ENCODE results near the gene TWNK. TPM values are rescaled to one million over a fixed set of nuclear protein-coding genes. Genes with fewer than 3 reads are reported as not detected.

TWNK gene
- total RNA-seq, 1 experiment from 2014 or later = 38.7 TPM

- no peak overlapping the region for H3K4ac ChIP-seq (ENCODE audit: low read depth, low read length)
- no peaks in the 10 kb centered on the region for H3K27me3 ChIP-seq (ENCODE audit: insufficient read depth, low read length)
- H3K9ac ChIP-seq (ENCODE audit: extremely low read depth, insufficient read length, low read length) = no peak overlapping the region
- H3K4me1 ChIP-seq (ENCODE audit: insufficient read depth, low read length) = peaks cover 2% of the 10 kb centered on the region; the same call in 1 of the 2 replicates
- H3K27ac ChIP-seq (ENCODE audit: insufficient read length, low read depth, low read length) = no peak overlapping the region
- no peak overlapping the region for H2BK120ac ChIP-seq (ENCODE audit: low read depth, low read length, poor library complexity, severe bottlenecking)
- no peak overlapping the region for H3K56ac ChIP-seq (ENCODE audit: insufficient read length, low read depth, low read length)
- no peak overlapping the region for H4K5ac ChIP-seq (ENCODE audit: insufficient read length, low read depth, low read length)
- H2BK12ac ChIP-seq (ENCODE audit: insufficient read length, low read depth, low read length) = no peak overlapping the region
- no peak overlapping the region for H3K14ac ChIP-seq (ENCODE audit: insufficient read depth, low read length)
- H2BK15ac ChIP-seq (ENCODE audit: low read depth, low read length) = no peak overlapping the region
- no peaks in the 10 kb centered on the region for H3K79me1 ChIP-seq (ENCODE audit: insufficient read depth, low read depth, low read length, poor library complexity, severe bottlenecking)
- H2AK5ac ChIP-seq (ENCODE audit: insufficient read length, low read length) = no peak overlapping the region
- no peak overlapping the region for H3K4me2 ChIP-seq (ENCODE audit: insufficient read depth, insufficient read length, low read length)
- WGBS (ENCODE audit: extremely low coverage, insufficient read length, low lambda C conversion rate) = no CpG with 5 or more reads among the region's 5 CpGs
- Mint-ChIP-seq H3K27me3 (ENCODE audit: low read depth) (no peaks in the 10 kb centered on the region), H3K4me1 (peaks cover 17 to 23% of the 10 kb centered on the region in 2 experiments), H3K9me3 (no peaks in the 10 kb centered on the region; a peak in 2 of 5 replicates), H3K4me3 (peak overlapping the region in 1 of 2 experiments; percentile 92; a peak in 3 of 5 replicates), H3K27ac (no peak overlapping the region; a peak in 1 of 7 replicates), H3K36me3 (ENCODE audit: insufficient read depth in 1 of 3, low read depth in 3 of 3) (peaks cover 19 to 38% (median 35%) of the 10 kb centered on the region in 3 experiments; a peak in 6 of 7 replicates)
- TF ChIP-seq, protein P1, sequence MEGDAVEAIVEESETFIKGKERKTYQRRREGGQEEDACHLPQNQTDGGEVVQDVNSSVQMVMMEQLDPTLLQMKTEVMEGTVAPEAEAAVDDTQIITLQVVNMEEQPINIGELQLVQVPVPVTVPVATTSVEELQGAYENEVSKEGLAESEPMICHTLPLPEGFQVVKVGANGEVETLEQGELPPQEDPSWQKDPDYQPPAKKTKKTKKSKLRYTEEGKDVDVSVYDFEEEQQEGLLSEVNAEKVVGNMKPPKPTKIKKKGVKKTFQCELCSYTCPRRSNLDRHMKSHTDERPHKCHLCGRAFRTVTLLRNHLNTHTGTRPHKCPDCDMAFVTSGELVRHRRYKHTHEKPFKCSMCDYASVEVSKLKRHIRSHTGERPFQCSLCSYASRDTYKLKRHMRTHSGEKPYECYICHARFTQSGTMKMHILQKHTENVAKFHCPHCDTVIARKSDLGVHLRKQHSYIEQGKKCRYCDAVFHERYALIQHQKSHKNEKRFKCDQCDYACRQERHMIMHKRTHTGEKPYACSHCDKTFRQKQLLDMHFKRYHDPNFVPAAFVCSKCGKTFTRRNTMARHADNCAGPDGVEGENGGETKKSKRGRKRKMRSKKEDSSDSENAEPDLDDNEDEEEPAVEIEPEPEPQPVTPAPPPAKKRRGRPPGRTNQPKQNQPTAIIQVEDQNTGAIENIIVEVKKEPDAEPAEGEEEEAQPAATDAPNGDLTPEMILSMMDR (conservative IDR thresholded peaks at IDR 0.05) = no peak
- no peak overlapping the region for H4K91ac ChIP-seq (ENCODE audit: insufficient read length, low read depth, low read length)
- no peak overlapping the region for H3K18ac ChIP-seq (ENCODE audit: insufficient read length, low read depth, low read length)
- no peak overlapping the region for H2BK5ac ChIP-seq (ENCODE audit: insufficient read length, low read length)
- H2AFZ ChIP-seq (ENCODE audit: low read length) = no peak overlapping the region
- no peaks in the 10 kb centered on the region for H4K20me1 ChIP-seq (ENCODE audit: control insufficient read depth, insufficient read depth, insufficient read length)
- DNase-seq = no peak
- no peak overlapping the region for H3K23ac ChIP-seq (ENCODE audit: insufficient read length, low read depth, low read length)
- H3K79me2 ChIP-seq (ENCODE audit: insufficient read depth, low read length) = no peaks in the 10 kb centered on the region; the same call in 1 of the 2 replicates
- peaks cover 33% of the 10 kb centered on the region for H3K23me2 ChIP-seq (ENCODE audit: insufficient read length, low read depth, low read length, poor library complexity, severe bottlenecking)
- H3K9me3 ChIP-seq (ENCODE audit: control insufficient read depth, low read depth, low read length) = no peaks in the 10 kb centered on the region
- H4K8ac ChIP-seq (replicated peaks; ENCODE audit: insufficient read length, low read depth, low read length) = no peak overlapping the region
- no peak overlapping the region for H3T11ph ChIP-seq (ENCODE audit: low read length)
- H2BK20ac ChIP-seq (ENCODE audit: low read depth, low read length, poor library complexity, severe bottlenecking) = no peak overlapping the region
Measured at GRCh38 chr10:101001659-101002035, 14.3 kb downstream of the TWNK start.
